Peyer's patch (tissue), 4 donors: ENCODE measurements around the gene YARS1. TPM values are rescaled to one million over a fixed set of nuclear protein-coding genes. Genes with fewer than 3 reads are reported as not detected.

Source experiments
- DNase-seq, 3 donors: peaks; one replicate each; pipeline ENCODE4 v3.0.0-alpha.2; 2017 to 2019
- H3K27ac ChIP-seq, 4 donors: fragments of 200-600 bp; sonication (generic); one replicate each; pipeline ENCODE4 v1.5.1; 2016 to 2019
- H3K27me3 ChIP-seq, 2 donors: fragments of 200-600 bp; sonication (generic); one replicate each; pipeline ENCODE4 v1.5.1; 2019
- H3K36me3 ChIP-seq, 3 donors: fragments of 200-600 bp; sonication (generic); one replicate each; pipeline ENCODE4 v1.5.1; 2016 to 2019
- H3K4me1 ChIP-seq, 4 donors: fragments of 200-600 bp; sonication (generic); one replicate each; pipeline ENCODE4 v1.5.1; 2016 to 2019
- H3K4me3 ChIP-seq, 4 donors: fragments of 200-600 bp; sonication (generic); 1 replicate in 3 of 4; 2 replicates in 1 of 4; pipeline ENCODE4 v1.5.1; 2016 to 2019; ENCODE audit warnings: mild to moderate bottlenecking in 1 of 4
- H3K9me3 ChIP-seq, 4 donors: fragments of 200-600 bp; sonication (generic); one replicate each; pipeline ENCODE4 v1.5.1; 2016 to 2019; ENCODE audit warnings: mild to moderate bottlenecking in 1 of 4
- CTCF ChIP-seq, 6 experiments: fragments of 450-650 bp in 4 of 6; fragments of 200-600 bp in 2 of 6; sonication (generic) in 1 of 6; IDR thresholded peaks; one replicate each; pipeline ENCODE4 v1.5.1; 2017 to 2019; ENCODE audit warnings: antibody characterized with exemption in 6 of 6, mild to moderate bottlenecking in 3 of 6, moderate library complexity in 1 of 6
- POLR2A ChIP-seq, 2 donors: fragments of 450-650 bp; IDR thresholded peaks; one replicate each; pipeline ENCODE4 v1.5.1; 2017; ENCODE audit warnings: antibody characterized with exemption in 2 of 2, mild to moderate bottlenecking in 2 of 2, moderate library complexity in 2 of 2
- total RNA-seq, 4 donors: library from RNA; depleted of rRNA; stranded (reverse); fragments of >200 nt; gene quantifications; one replicate each; pipeline ENCODE4 v1.1.0, GENCODE V29; 2016

Gene YARS1
- total RNA-seq, result 10 to 100 TPM; 29.6 to 93.3 (median 50.4) TPM

GRCh38 chr1:32817159-32817814 is at the start of gene YARS1, which contains the start of gene S100PBP:
Gene YARS1 (minus strand): TSS chr1:32817358. CDS start chr1:32817244, 114 bp downstream.
Gene S100PBP (plus strand): TSS chr1:32817653. CDS start chr1:32826100, 8,447 bp downstream.
- TF ChIP-seq POLR2A (IDR thresholded peaks at IDR 0.05) (peak; percentile 53 to 62), CTCF (IDR thresholded peaks at IDR 0.05) (peak in 5 of 6 experiments; percentile 14 to 44 (median 34))

GRCh38 chr1:32865639-32866405 is 48.7 kb upstream of the YARS1 start:
- no peak overlapping the region for H3K27ac ChIP-seq
- TF ChIP-seq POLR2A (IDR thresholded peaks at IDR 0.05) (no peak), CTCF (IDR thresholded peaks at IDR 0.05) (no peak)
- no peak for DNase-seq
- H3K9me3 ChIP-seq, result no peaks in the 10 kb centered on the region
- H3K36me3 ChIP-seq, result peaks cover 0 to 10% (median 0%) of the 10 kb centered on the region in 3 donors
- H3K27me3 ChIP-seq, result no peaks in the 10 kb centered on the region
- H3K4me3 ChIP-seq, result no peak overlapping the region
- peaks cover 0 to 7% (median 0%) of the 10 kb centered on the region in 4 donors for H3K4me1 ChIP-seq

More at GRCh38 chr1:32817159-32817814, at the start of gene YARS1, which contains the start of gene S100PBP:
- peak within 1 kb of the TSS; percentile 76 to 93 (median 84) for H3K4me3 ChIP-seq
- peak within 1 kb of the TSS; percentile 85 to 97 (median 94) for H3K27ac ChIP-seq
- peak; percentile 99 to 100 (median 100) for DNase-seq
- H3K4me1 ChIP-seq, result peaks cover 0 to 30% (median 7%) of the 10 kb centered on the region in 4 donors
- H3K27me3 ChIP-seq, result no peaks in the 10 kb centered on the region
- no peaks in the 10 kb centered on the region for H3K9me3 ChIP-seq
- H3K36me3 ChIP-seq, result no peaks in the 10 kb centered on the region

- Histone ChIP-seq H3K27ac (no peak overlapping the region), H3K4me1 (no peaks in the 10 kb centered on the region), H3K36me3 (peaks cover 0 to 18% (median 0%) of the 10 kb centered on the region in 3 donors), H3K4me3 (no peak overlapping the region), H3K27me3 (no peaks in the 10 kb centered on the region), H3K9me3 (no peaks in the 10 kb centered on the region)
- TF ChIP-seq POLR2A (IDR thresholded peaks at IDR 0.05), result no peak
- TF ChIP-seq CTCF (IDR thresholded peaks at IDR 0.05), result no peak
- no peak for DNase-seq
Measured at GRCh38 chr1:32864375-32865019, 47.3 kb upstream of the YARS1 start.

- no peak for DNase-seq
- no peak for TF ChIP-seq POLR2A (IDR thresholded peaks at IDR 0.05)
- no peak for TF ChIP-seq CTCF (IDR thresholded peaks at IDR 0.05)
- Histone ChIP-seq H3K36me3 (peaks cover 0 to 18% (median 0%) of the 10 kb centered on the region in 3 donors), H3K9me3 (no peaks in the 10 kb centered on the region), H3K4me1 (no peaks in the 10 kb centered on the region), H3K27me3 (no peaks in the 10 kb centered on the region), H3K4me3 (no peak overlapping the region), H3K27ac (no peak overlapping the region)
Measured at GRCh38 chr1:32863881-32864245, 46.7 kb upstream of the YARS1 start.

- Histone ChIP-seq H3K27me3 (no peaks in the 10 kb centered on the region), H3K27ac (no peak overlapping the region), H3K9me3 (no peaks in the 10 kb centered on the region), H3K4me1 (no peaks in the 10 kb centered on the region), H3K36me3 (peaks cover 0 to 18% (median 0%) of the 10 kb centered on the region in 3 donors), H3K4me3 (no peak overlapping the region)
- DNase-seq, result no peak
- TF ChIP-seq POLR2A (IDR thresholded peaks at IDR 0.05), result no peak
- TF ChIP-seq CTCF (IDR thresholded peaks at IDR 0.05), result no peak
Measured at GRCh38 chr1:32863218-32863880, 46.2 kb upstream of the YARS1 start.
